Measurements from ENCODE around the gene ZNF543. TPM values are rescaled to one million over a fixed set of nuclear protein-coding genes. Genes with fewer than 3 reads are reported as not detected.

ZNF543 gene
- total RNA-seq, 1 donor from 2014 or later: 9.5 TPM

DNA sequence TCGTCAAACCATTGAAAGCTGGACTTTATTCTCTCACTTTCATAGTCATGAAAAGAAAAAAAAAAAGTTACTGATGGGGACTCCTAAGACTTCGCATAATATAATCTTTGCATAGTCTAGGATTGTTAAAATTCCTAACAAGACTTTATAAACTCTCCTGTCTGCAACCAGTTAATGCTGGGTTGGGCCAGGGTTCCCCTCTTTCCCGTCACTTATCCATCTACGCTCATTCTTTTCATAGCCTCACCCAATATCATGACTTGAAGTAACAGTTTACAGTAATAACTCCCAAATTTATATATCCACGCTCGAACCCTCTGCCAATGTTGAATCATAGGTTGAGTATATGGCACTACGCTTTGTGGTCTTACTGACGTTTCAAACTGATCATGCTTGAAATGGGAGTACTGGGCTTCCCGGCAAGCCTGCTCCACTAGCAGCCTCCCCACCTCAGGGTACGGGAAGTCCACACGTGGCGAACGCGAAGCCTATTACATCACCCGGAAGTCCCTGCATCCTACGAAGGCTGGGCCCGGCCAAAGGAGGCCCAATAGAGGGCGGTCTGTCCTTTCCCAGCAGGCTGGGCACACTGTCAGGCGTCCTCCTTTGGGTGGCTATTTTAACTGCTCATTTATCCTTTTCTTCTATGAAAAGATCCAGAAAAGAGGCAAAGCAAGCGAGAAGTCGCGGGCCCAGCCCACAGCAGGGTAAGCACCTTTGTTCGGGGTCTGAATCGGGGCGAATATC is 40.7 kb upstream of the ZNF543 start:
- Histone ChIP-seq H3K4me2 (peak overlapping the region; percentile 97), H3K36me3 (no peaks in the 10 kb centered on the region), H3K27me3 (no peaks in the 10 kb centered on the region), H2AFZ (replicated peaks) (peak overlapping the region; percentile 85), H3K4me3 (peak overlapping the region; percentile 80), H3K4me1 (peaks cover 3% of the 10 kb centered on the region), H3K27ac (peak overlapping the region; percentile 93), H3K79me2 (ENCODE audit: low read depth) (peaks cover 42% of the 10 kb centered on the region), H3K9ac (peak overlapping the region; percentile 98), H3K9me3 (ENCODE audit: low read depth) (no peaks in the 10 kb centered on the region), H3F3A (ENCODE audit: low read depth) (peaks cover 5% of the 10 kb centered on the region), H4K20me1 (ENCODE audit: low read depth) (peaks cover 17% of the 10 kb centered on the region)
- TF ChIP-seq EZH2 (IDR thresholded peaks at IDR 0.05) (no peak), EZH2phosphoT487 (IDR thresholded peaks at IDR 0.05) (no peak)
- TF ChIP-seq, protein P1, sequence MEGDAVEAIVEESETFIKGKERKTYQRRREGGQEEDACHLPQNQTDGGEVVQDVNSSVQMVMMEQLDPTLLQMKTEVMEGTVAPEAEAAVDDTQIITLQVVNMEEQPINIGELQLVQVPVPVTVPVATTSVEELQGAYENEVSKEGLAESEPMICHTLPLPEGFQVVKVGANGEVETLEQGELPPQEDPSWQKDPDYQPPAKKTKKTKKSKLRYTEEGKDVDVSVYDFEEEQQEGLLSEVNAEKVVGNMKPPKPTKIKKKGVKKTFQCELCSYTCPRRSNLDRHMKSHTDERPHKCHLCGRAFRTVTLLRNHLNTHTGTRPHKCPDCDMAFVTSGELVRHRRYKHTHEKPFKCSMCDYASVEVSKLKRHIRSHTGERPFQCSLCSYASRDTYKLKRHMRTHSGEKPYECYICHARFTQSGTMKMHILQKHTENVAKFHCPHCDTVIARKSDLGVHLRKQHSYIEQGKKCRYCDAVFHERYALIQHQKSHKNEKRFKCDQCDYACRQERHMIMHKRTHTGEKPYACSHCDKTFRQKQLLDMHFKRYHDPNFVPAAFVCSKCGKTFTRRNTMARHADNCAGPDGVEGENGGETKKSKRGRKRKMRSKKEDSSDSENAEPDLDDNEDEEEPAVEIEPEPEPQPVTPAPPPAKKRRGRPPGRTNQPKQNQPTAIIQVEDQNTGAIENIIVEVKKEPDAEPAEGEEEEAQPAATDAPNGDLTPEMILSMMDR (IDR thresholded peaks at IDR 0.05): peak; percentile 40
- no peak overlapping the region for H3K4me3 Mint-ChIP-seq
- peaks cover 21% of the 10 kb centered on the region for H3K4me1 Mint-ChIP-seq
- H3K27ac Mint-ChIP-seq: no peak overlapping the region
- no peaks in the 10 kb centered on the region for H3K27me3 Mint-ChIP-seq (ENCODE audit: insufficient read depth, low read depth)
- DNase-seq (ENCODE audit: low spot score): peak; percentile 93
- no peaks in the 10 kb centered on the region for H3K9me3 Mint-ChIP-seq
- H3K36me3 Mint-ChIP-seq: peaks cover 14% of the 10 kb centered on the region

DNA sequence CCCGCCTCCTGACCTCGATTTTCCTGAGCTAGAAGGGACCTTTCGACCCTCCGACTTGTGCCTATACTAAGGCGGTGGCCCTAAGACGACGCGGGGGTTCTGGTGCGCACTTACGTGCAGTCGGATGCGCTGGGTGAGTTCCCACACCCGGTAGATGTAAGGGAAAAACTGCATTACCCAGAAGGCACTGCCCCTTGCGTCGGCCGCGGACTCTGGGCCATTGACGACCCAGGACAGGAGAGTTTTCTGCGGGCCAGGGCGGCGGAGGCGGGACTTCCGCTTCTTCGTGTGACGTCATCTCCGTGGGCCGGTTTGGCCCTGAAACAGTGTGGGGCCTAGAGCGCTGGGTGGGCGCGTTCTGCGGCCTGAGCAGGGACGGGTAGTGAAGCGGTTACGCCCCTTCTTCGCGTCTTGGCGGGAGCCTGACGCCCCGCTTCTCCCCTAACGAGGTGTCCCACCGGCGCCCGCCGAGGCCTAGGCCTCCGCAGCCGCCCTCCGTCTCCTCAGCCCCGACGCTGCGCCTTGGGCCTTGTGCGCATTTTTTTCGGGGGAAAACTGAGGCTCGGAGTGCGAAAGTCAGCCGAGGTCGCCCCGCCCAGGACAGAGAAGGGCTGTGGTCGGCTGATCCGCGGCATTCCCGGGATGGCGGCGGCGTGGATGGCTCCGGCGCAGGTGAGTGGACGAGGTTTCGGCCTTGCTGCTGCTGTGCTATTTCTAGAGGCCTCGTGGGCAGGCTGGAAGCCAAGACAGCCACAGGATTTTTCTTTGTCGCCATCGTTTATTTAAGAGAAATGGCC is 39.9 kb upstream of the ZNF543 start, which contains the start of gene ZNF460:
Gene ZNF460 (plus strand): TSS at position 321 of the 797 bp plus-strand sequence. CDS start 322 bp downstream, at position 643.
- TF ChIP-seq EZH2 (IDR thresholded peaks at IDR 0.05) (no peak), EZH2phosphoT487 (IDR thresholded peaks at IDR 0.05) (no peak)
- TF ChIP-seq, protein P1 (IDR thresholded peaks at IDR 0.05): no peak
- Histone ChIP-seq H2AFZ (replicated peaks) (peak within 1 kb of the TSS; percentile 86), H3K27me3 (no peaks in the 10 kb centered on the region), H4K20me1 (ENCODE audit: low read depth) (peaks cover 17% of the 10 kb centered on the region), H3K36me3 (peaks cover 2% of the 10 kb centered on the region), H3K4me3 (peak within 1 kb of the TSS; percentile 80), H3K9me3 (ENCODE audit: low read depth) (no peaks in the 10 kb centered on the region), H3K79me2 (ENCODE audit: low read depth) (peaks cover 50% of the 10 kb centered on the region), H3K9ac (peak within 1 kb of the TSS; percentile 98), H3K27ac (peak within 1 kb of the TSS; percentile 93), H3K4me2 (peak within 1 kb of the TSS; percentile 97), H3K4me1 (peaks cover 3% of the 10 kb centered on the region), H3F3A (ENCODE audit: low read depth) (peaks cover 5% of the 10 kb centered on the region)
- Mint-ChIP-seq H3K4me3 (no peak within 1 kb of the TSS), H3K36me3 (peaks cover 18% of the 10 kb centered on the region), H3K9me3 (peaks cover 2% of the 10 kb centered on the region), H3K4me1 (peaks cover 21% of the 10 kb centered on the region), H3K27ac (peak within 1 kb of the TSS; percentile 76), H3K27me3 (ENCODE audit: insufficient read depth, low read depth) (no peaks in the 10 kb centered on the region)
- peak; percentile 99 for DNase-seq (ENCODE audit: low spot score)

DNA sequence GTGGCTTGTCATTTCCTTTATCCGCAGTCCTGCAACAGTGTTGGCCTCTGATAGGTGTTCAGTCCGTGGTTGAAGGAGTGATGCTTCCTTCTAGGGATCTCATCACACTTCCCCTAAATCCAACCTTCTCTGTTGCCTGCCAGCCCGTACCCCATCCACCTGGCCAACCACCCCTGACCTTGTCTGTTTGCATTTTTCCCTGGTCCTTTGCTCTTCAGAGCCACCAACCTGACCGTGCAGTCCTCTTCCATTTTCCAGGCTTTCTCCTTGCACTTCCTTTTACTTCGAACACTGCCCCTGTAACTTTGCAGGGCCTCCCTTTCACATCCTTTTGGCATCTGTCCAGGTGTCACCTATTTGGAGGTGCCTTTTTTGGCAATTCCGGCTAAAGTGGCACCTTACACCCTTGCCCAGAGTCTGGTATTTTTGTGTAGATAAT is 39.3 kb upstream of the ZNF543 start:
- Mint-ChIP-seq H3K4me1 (peaks cover 21% of the 10 kb centered on the region), H3K27ac (peak overlapping the region; percentile 76), H3K27me3 (ENCODE audit: insufficient read depth, low read depth) (no peaks in the 10 kb centered on the region), H3K36me3 (peaks cover 22% of the 10 kb centered on the region), H3K9me3 (peaks cover 2% of the 10 kb centered on the region), H3K4me3 (no peak overlapping the region)
- DNase-seq (ENCODE audit: low spot score): no peak
- no peak overlapping the region for H3K27ac ChIP-seq
- H2AFZ ChIP-seq (replicated peaks): peak overlapping the region; percentile 86
- peak overlapping the region; percentile 98 for H3K9ac ChIP-seq
- no peaks in the 10 kb centered on the region for H3K9me3 ChIP-seq (ENCODE audit: low read depth)
- H4K20me1 ChIP-seq (ENCODE audit: low read depth): peaks cover 20% of the 10 kb centered on the region
- peaks cover 3% of the 10 kb centered on the region for H3K4me1 ChIP-seq
- H3F3A ChIP-seq (ENCODE audit: low read depth): peaks cover 5% of the 10 kb centered on the region
- peaks cover 3% of the 10 kb centered on the region for H3K36me3 ChIP-seq
- H3K4me2 ChIP-seq: peak overlapping the region; percentile 97
- H3K4me3 ChIP-seq: peak overlapping the region; percentile 80
- peaks cover 56% of the 10 kb centered on the region for H3K79me2 ChIP-seq (ENCODE audit: low read depth)
- no peaks in the 10 kb centered on the region for H3K27me3 ChIP-seq
- TF ChIP-seq, protein P1 (IDR thresholded peaks at IDR 0.05): no peak
- TF ChIP-seq EZH2 (IDR thresholded peaks at IDR 0.05): no peak
- no peak for TF ChIP-seq EZH2phosphoT487 (IDR thresholded peaks at IDR 0.05)

Data from neural progenitor cell (in vitro differentiated cells).